Measurements from ENCODE around the gene QRFP. TPM values are rescaled to one million over a fixed set of nuclear protein-coding genes. Genes with fewer than 3 reads are reported as not detected.

Gene QRFP
- polyA plus RNA-seq, 3 donors: 0.18 to 0.60 (median 0.21) TPM

GRCh38 chr9:130902204-130903185 is 5.9 kb upstream of the QRFP start:
- H3K27me3 ChIP-seq (ENCODE audit: control insufficient read depth in 2 of 2, insufficient read depth in 2 of 2, low read length in 2 of 2): no peaks in the 10 kb centered on the region

More at GRCh38 chr9:130902204-130903185, 5.9 kb upstream of the QRFP start:
- H3K4me1 ChIP-seq (ENCODE audit: control insufficient read depth in 1 of 2, insufficient read depth in 2 of 2, low read length in 2 of 2): no peaks in the 10 kb centered on the region
- intact Hi-C loops (cut with micrococcal nuclease): no loop called here
- no peak overlapping the region for H3K27ac ChIP-seq (ENCODE audit: low read depth in 1 of 2, low read length in 2 of 2)
- H2AFZ ChIP-seq (ENCODE audit: insufficient read depth, low read depth, low read length, poor library complexity, severe bottlenecking): no peak overlapping the region
- no peaks in the 10 kb centered on the region for H3K36me3 ChIP-seq (replicated peaks in 1 of 2; ENCODE audit: control insufficient read depth in 1 of 2, insufficient read depth in 2 of 2, low read length in 2 of 2)
- no peak for DNase-seq
- peaks cover 0 to 4% (median 0%) of the 10 kb centered on the region in 7 donors for H3K9me3 Mint-ChIP-seq
- H4K20me1 ChIP-seq (ENCODE audit: insufficient read depth, low read length): no peaks in the 10 kb centered on the region
- no peaks in the 10 kb centered on the region for H3K9me3 ChIP-seq (replicated peaks in 1 of 2; ENCODE audit: control insufficient read depth in 1 of 2, insufficient read depth in 1 of 2, low read length in 2 of 2)
- no peak for TF ChIP-seq CTCF (IDR thresholded peaks at IDR 0.05)
- peaks cover 5 to 11% (median 10%) of the 10 kb centered on the region in 3 donors for H3K27me3 Mint-ChIP-seq (ENCODE audit: low read depth in 3 of 3)
- H3K79me2 ChIP-seq (ENCODE audit: insufficient read depth, low read length): no peaks in the 10 kb centered on the region
- no peak overlapping the region for H3K9ac ChIP-seq (ENCODE audit: insufficient read depth, low read length, poor library complexity, severe bottlenecking)
- no peak overlapping the region for H3K4me2 ChIP-seq (replicated peaks; ENCODE audit: extremely low read depth, low read length, poor library complexity, severe bottlenecking)
- H3K4me3 ChIP-seq (replicated peaks in 1 of 3; ENCODE audit: low read depth in 2 of 3, low read length in 3 of 3): no peak overlapping the region
- no peak overlapping the region for H3K27ac Mint-ChIP-seq
- 92% methylated on average over 22 of the region's 27 CpGs for WGBS (ENCODE audit: insufficient coverage)
- H3K4me1 Mint-ChIP-seq: peaks cover 2% of the 10 kb centered on the region
- no peaks in the 10 kb centered on the region for H3K36me3 Mint-ChIP-seq
- no peak overlapping the region for H3K4me3 Mint-ChIP-seq

Data from CD14-positive monocyte (primary cell).